Activated CD8-positive, alpha-beta T cell treated with anti-CD3 and anti-CD28 coated beads, Interleukin-2, amount 10 ng/mL, durations not matched to agents 7 days and 5 days (primary cell): ENCODE measurements around the gene ICAM1. TPM values are rescaled to one million over a fixed set of nuclear protein-coding genes. Genes with fewer than 3 reads are reported as not detected.
A peak's percentile ranks its signal among the peaks of the same experiment; 100 is the strongest.

ENCODE experiments used
- ATAC-seq: fragments of 150-1000 bp; cut with Tn5 transposase; one replicate; pipeline ENCODE4 v1.10.0; 2021; ENCODE audit warnings: moderate library complexity
- CTCF ChIA-PET: fragments of 350-600 bp; sonication (Branson Sonifier 250); formaldehyde crosslinking; loops from one replicate; lab custom pipeline; 2021; ENCODE audit warnings: antibody characterized with exemption; lab: Charles Lee
- POLR2A ChIA-PET: fragments of 350-600 bp; sonication (Branson Sonifier 250); formaldehyde crosslinking; loops from one replicate; lab custom pipeline; 2021; ENCODE audit warnings: antibody characterized with exemption; lab: Charles Lee
- DNase-seq: peaks from one replicate; pipeline ENCODE4 v3.0.0-alpha.2; 2020
- H3K27ac Mint-ChIP-seq: one replicate; pipeline ENCODE4 v1.8.0; 2021; ENCODE audit warnings: mild to moderate bottlenecking, mixed read lengths
- H3K27me3 Mint-ChIP-seq: one replicate; pipeline ENCODE4 v1.8.0; 2021; ENCODE audit warnings: low read depth, mixed read lengths
- H3K36me3 Mint-ChIP-seq: one replicate; pipeline ENCODE4 v1.8.0; 2021; ENCODE audit warnings: low read depth, mixed read lengths
- H3K4me1 Mint-ChIP-seq: one replicate; pipeline ENCODE4 v1.8.0; 2021; ENCODE audit warnings: low read depth, mixed read lengths
- H3K4me3 Mint-ChIP-seq: one replicate; pipeline ENCODE4 v1.8.0; 2021; ENCODE audit warnings: mild to moderate bottlenecking, mixed read lengths
- H3K9me3 Mint-ChIP-seq: one replicate; pipeline ENCODE4 v1.8.0; 2022; ENCODE audit warnings: mixed read lengths; ENCODE audit not compliant: insufficient read depth
- total RNA-seq, 2 experiments: library from RNA; stranded (reverse); gene quantifications; one replicate each; pipeline ENCODE4 v1.2.3, GENCODE V29; 2021

Gene ICAM1
- total RNA-seq, 2 experiments from 2014 or later: 10.7 to 11.1 TPM

DNA sequence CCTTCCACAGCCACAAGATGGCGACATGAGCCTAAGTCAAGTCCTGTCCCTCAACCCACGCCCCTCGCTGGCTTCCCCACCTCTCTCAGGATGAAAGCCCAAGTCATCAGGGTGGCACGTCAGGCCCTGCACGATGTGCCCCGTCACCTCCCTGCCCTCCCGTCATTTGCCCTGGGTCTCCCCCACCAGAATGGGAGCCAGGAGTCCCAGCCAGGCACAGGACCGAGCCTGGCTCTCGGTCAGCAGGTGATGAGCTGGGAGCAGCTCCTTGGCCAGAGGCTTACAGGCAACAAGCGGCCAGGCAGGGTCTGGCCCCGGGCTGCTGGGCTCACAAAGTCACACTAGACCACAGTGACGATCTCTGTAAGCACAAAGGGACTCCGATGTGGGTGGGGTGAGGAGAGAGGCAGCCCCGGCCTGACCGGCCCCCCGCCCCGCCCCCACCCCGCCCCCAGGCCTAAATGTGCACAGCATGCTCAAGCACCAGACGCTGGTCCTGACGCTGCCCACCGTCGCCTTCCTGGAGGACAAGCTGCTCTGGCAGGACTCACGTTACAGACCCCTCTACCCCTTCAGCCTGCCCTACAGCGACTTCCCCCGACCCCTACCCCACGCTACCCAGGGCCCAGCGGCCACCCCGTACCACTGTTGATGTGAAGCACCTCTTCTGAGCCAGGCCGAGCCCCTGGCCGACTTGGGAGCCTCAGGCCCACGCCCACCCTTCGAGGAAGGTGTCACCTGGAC lies 11.6 kb upstream of the ICAM1 start:
- Mint-ChIP-seq H3K27ac (no peak overlapping the region), H3K36me3 (peaks cover 45% of the 10 kb centered on the region), H3K4me3 (no peak overlapping the region), H3K4me1 (peaks cover 27% of the 10 kb centered on the region), H3K27me3 (no peaks in the 10 kb centered on the region), H3K9me3 (no peaks in the 10 kb centered on the region)
- ATAC-seq: peak; percentile 81
- DNase-seq: peak; percentile 94
- POLR2A ChIA-PET: interaction anchor here (1.0 to 2.9 kb wide), 5 partner anchors 11 to 131 kb away, joined by 3 to 26 read pairs (median 4); partner anchors contain the start of genes DNMT1, ICAM1 and ICAM4
- CTCF ChIA-PET: interaction anchor here (0.6 to 7.9 kb wide), 40 partner anchors 9 to 327 kb away, joined by 3 to 255 read pairs (median 4); partner anchors contain the start of genes CDC37, DNMT1, ICAM1 and ICAM4

DNA sequence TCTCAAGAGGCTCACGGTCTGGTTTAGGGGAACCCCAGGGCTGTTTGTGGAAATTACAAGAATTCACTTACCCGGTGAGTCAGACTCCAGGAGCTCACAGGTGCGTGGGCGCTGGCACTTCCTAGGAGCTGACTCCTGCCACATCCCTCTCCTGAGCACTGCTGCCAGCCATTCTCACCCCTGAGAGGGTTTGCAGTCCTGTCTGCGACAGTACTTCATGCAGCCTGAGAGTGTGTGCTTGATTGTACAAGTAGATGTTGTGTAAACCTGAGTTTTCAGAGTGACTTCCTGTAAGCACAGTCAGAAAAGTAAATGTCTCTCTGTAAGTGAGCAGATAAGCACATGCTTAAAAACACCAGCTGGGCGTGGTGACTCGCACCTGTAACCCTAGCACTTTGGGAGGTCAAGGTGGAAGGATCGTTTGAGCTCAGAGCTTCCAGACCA lies 10.8 kb upstream of the ICAM1 start:
- peak; percentile 29 for DNase-seq
- Mint-ChIP-seq H3K4me1 (peaks cover 19% of the 10 kb centered on the region), H3K27me3 (no peaks in the 10 kb centered on the region), H3K27ac (peak overlapping the region; percentile 49), H3K4me3 (no peak overlapping the region), H3K9me3 (no peaks in the 10 kb centered on the region), H3K36me3 (peaks cover 36% of the 10 kb centered on the region)
- CTCF ChIA-PET: interaction anchor here (0.6 to 7.9 kb wide), 22 partner anchors 10 to 328 kb away, joined by 3 to 255 read pairs (median 4); partner anchors contain the start of genes CDC37, ICAM1, ICAM5 and MRPL4
- POLR2A ChIA-PET: interaction anchor here (0.8 to 2.9 kb wide), 4 partner anchors 10 to 177 kb away, joined by 4 to 26 read pairs (median 4); partner anchors contain the start of genes DNMT1 and ICAM1
- ATAC-seq: no peak

GRCh38 chr19:10262771-10263170 lies 8.1 kb upstream of the ICAM1 start:
- Mint-ChIP-seq H3K4me3 (no peak overlapping the region), H3K36me3 (peaks cover 18% of the 10 kb centered on the region), H3K4me1 (peaks cover 17% of the 10 kb centered on the region), H3K27ac (no peak overlapping the region), H3K9me3 (no peaks in the 10 kb centered on the region), H3K27me3 (no peaks in the 10 kb centered on the region)
- DNase-seq: no peak
- ChIA-PET POLR2A (interaction anchor here (0.6 to 1.8 kb wide), 2 partner anchors 8 to 57 kb away, joined by 3 to 5 read pairs; partner anchors contain the start of gene ICAM1), CTCF (interaction anchor here (1.1 to 7.9 kb wide), 3 partner anchors 27 to 128 kb away, joined by 3 to 255 read pairs (median 6); partner anchors contain the start of genes ICAM5 and TYK2)
- ATAC-seq: no peak

- no peak overlapping the region for H3K4me3 Mint-ChIP-seq
- CTCF ChIA-PET: interaction anchor here (0.9 to 10.8 kb wide), 3 partner anchors 7 to 119 kb away, joined by 3 to 383 read pairs (median 96); partner anchors contain the start of gene TYK2
- no peaks in the 10 kb centered on the region for H3K36me3 Mint-ChIP-seq
- POLR2A ChIA-PET: interaction anchor here (0.7 kb wide), 1 partner anchor 118 kb away, joined by 3 read pairs; no protein-coding TSS in a partner anchor
- DNase-seq (no peak), ATAC-seq (no peak)
- H3K27me3 Mint-ChIP-seq: no peaks in the 10 kb centered on the region
- H3K9me3 Mint-ChIP-seq: no peaks in the 10 kb centered on the region
- H3K4me1 Mint-ChIP-seq: peaks cover 23% of the 10 kb centered on the region
- H3K27ac Mint-ChIP-seq: no peak overlapping the region
Observed at GRCh38 chr19:10266706-10267105, 4.2 kb upstream of the ICAM1 start.

- peaks cover 4% of the 10 kb centered on the region for H3K36me3 Mint-ChIP-seq
- H3K27ac Mint-ChIP-seq: no peak overlapping the region
- DNase-seq (no peak), ATAC-seq (no peak)
- no peaks in the 10 kb centered on the region for H3K27me3 Mint-ChIP-seq
- H3K4me3 Mint-ChIP-seq: no peak overlapping the region
- H3K4me1 Mint-ChIP-seq: peaks cover 33% of the 10 kb centered on the region
- ChIA-PET POLR2A (interaction anchor here (4.0 kb wide), 1 partner anchor 8 kb away, joined by 26 read pairs; no protein-coding TSS in a partner anchor), CTCF (interaction anchor here (6.1 to 10.8 kb wide), 2 partner anchors 9 to 118 kb away, joined by 96 to 383 read pairs; partner anchors contain the start of gene TYK2)
- no peaks in the 10 kb centered on the region for H3K9me3 Mint-ChIP-seq
Observed at GRCh38 chr19:10268071-10268470, 2.8 kb upstream of the ICAM1 start.

GRCh38 chr19:10269333-10270179 lies 1.4 kb upstream of the ICAM1 start:
- Mint-ChIP-seq H3K27ac (peak overlapping the region; percentile 93), H3K27me3 (no peaks in the 10 kb centered on the region), H3K4me3 (peak overlapping the region; percentile 82), H3K9me3 (no peaks in the 10 kb centered on the region), H3K36me3 (peaks cover 6% of the 10 kb centered on the region), H3K4me1 (peaks cover 35% of the 10 kb centered on the region)
- peak; percentile 92 for DNase-seq
- ChIA-PET CTCF (interaction anchor here (0.6 to 10.8 kb wide), 26 partner anchors 9 to 589 kb away, joined by 3 to 383 read pairs (median 4); partner anchors contain the start of genes CDC37, ICAM4, ICAM5 and PDE4A), POLR2A (interaction anchor here (0.6 to 4.0 kb wide), 15 partner anchors 7 to 149 kb away, joined by 3 to 54 read pairs (median 10); partner anchors contain the start of genes CDC37, DNMT1, ICAM4 and ICAM5)
- ATAC-seq: peak; percentile 69

GRCh38 chr19:10270180-10270615 lies 722 bp upstream of the ICAM1 start:
- H3K27me3 Mint-ChIP-seq: no peaks in the 10 kb centered on the region
- H3K4me3 Mint-ChIP-seq: peak overlapping the region; percentile 82
- no peaks in the 10 kb centered on the region for H3K9me3 Mint-ChIP-seq
- ChIA-PET CTCF (interaction anchor here (0.7 to 10.8 kb wide), 20 partner anchors 10 to 185 kb away, joined by 3 to 383 read pairs (median 7); partner anchors contain the start of genes CDC37, ICAM4, ICAM5 and PDE4A), POLR2A (interaction anchor here (1.2 to 4.0 kb wide), 16 partner anchors 8 to 148 kb away, joined by 3 to 54 read pairs (median 9); partner anchors contain the start of genes CDC37, DNMT1, ICAM4 and ICAM5)
- H3K36me3 Mint-ChIP-seq: peaks cover 11% of the 10 kb centered on the region
- peak; percentile 87 for DNase-seq
- peak; percentile 70 for ATAC-seq
- H3K27ac Mint-ChIP-seq: peak overlapping the region; percentile 93
- peaks cover 40% of the 10 kb centered on the region for H3K4me1 Mint-ChIP-seq

DNA sequence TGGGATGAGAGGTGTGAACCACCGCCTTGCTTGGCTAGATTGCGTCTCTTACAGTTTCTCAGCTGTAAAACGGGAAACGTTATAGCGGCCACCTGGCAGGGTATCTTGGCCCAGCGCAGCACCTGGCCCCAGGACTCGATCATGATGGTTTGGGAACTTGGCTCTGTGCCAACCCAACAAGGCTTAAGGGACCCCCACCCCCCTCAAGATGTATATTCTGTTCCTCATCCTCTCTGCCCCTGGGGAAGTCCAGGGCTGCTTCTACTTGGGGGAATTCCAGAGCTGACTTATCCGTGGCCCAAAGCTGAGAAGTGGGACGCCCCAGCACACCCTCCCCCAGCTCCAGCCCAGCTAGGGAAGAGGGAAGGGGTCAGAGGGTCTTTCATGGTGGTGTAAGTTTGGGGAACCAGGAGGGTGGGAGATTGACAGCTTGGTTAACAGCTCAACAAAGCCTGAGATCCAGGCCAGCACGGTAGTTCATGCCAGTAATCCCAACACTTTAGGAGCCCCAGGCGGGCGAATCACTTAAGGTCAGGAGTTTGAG lies 695 bp downstream of the ICAM1 start:
- no peaks in the 10 kb centered on the region for H3K27me3 Mint-ChIP-seq
- H3K9me3 Mint-ChIP-seq: no peaks in the 10 kb centered on the region
- H3K4me1 Mint-ChIP-seq: peaks cover 40% of the 10 kb centered on the region
- H3K27ac Mint-ChIP-seq: peak overlapping the region; percentile 93
- H3K36me3 Mint-ChIP-seq: peaks cover 14% of the 10 kb centered on the region
- DNase-seq (peak; percentile 37), ATAC-seq (peak; percentile 0)
- CTCF ChIA-PET: interaction anchor here (0.7 to 10.8 kb wide), 20 partner anchors 8 to 341 kb away, joined by 3 to 383 read pairs (median 7); partner anchors contain the start of genes CDC37, ICAM4, ICAM5 and PDE4A
- H3K4me3 Mint-ChIP-seq: peak overlapping the region; percentile 82
- POLR2A ChIA-PET: interaction anchor here (0.6 to 4.0 kb wide), 22 partner anchors 8 to 290 kb away, joined by 3 to 54 read pairs (median 5); partner anchors contain the start of genes CDC37, ICAM4, ICAM5 and RAVER1

DNA sequence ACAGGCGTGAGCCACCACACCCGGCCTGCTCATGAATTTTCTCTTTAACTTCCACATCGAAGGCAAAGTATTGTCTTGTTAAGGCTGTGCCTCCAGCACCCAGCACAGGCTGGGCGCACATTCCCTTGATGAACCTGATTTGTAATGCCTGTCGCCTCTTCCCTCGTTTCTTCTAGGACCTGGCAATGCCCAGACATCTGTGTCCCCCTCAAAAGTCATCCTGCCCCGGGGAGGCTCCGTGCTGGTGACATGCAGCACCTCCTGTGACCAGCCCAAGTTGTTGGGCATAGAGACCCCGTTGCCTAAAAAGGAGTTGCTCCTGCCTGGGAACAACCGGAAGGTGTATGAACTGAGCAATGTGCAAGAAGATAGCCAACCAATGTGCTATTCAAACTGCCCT lies 3.7 kb downstream of the ICAM1 start:
- no peak for ATAC-seq
- POLR2A ChIA-PET: no interaction called here
- no peaks in the 10 kb centered on the region for H3K27me3 Mint-ChIP-seq
- peaks cover 26% of the 10 kb centered on the region for H3K36me3 Mint-ChIP-seq
- H3K4me3 Mint-ChIP-seq: no peak overlapping the region
- H3K9me3 Mint-ChIP-seq: no peaks in the 10 kb centered on the region
- CTCF ChIA-PET: interaction anchor here (1.2 to 10.8 kb wide), 2 partner anchors 15 to 111 kb away, joined by 9 to 383 read pairs; partner anchors contain the start of gene TYK2
- peaks cover 48% of the 10 kb centered on the region for H3K4me1 Mint-ChIP-seq
- no peak for DNase-seq
- peak overlapping the region; percentile 4 for H3K27ac Mint-ChIP-seq
